A549 (cell line): ENCODE measurements around the gene MAPKAPK3.

ENCODE experiments used
- EP300 ChIP-seq, 2 experiments: fragments of >200 bp; sonication (Bioruptor Twin); formaldehyde crosslinking; IDR thresholded peaks; 2 replicates in 1 of 2; 3 replicates in 1 of 2; pipeline ENCODE4 v1.6.1; 2016 to 2017
- TF ChIP-seq, protein P1 (sequence below): fragments of >200 bp; sonication (Bioruptor Twin); formaldehyde crosslinking; IDR thresholded peaks from 3 replicates; pipeline ENCODE4 v1.5.1; 2016

DNA sequence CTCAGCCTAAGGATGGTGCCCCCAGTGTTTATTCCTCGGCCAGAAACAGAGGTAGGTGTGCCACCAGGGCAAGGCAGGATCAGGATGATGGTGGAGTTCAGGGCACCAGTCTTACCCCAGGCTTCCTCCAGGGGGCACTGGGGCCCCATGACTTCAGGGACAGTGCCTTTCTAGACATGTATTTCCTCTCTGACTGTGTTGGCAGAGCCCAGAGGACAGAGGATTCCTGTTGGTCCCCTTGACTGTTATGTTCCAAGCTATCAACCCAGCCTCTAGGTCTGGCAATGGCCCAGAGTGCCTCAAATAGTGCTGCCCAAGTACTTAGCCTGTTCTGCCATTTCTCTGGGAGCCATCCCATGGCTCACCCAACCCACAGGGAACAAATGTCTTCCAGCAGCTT lies 44.8 kb upstream of the MAPKAPK3 start:
- TF ChIP-seq, protein P1, sequence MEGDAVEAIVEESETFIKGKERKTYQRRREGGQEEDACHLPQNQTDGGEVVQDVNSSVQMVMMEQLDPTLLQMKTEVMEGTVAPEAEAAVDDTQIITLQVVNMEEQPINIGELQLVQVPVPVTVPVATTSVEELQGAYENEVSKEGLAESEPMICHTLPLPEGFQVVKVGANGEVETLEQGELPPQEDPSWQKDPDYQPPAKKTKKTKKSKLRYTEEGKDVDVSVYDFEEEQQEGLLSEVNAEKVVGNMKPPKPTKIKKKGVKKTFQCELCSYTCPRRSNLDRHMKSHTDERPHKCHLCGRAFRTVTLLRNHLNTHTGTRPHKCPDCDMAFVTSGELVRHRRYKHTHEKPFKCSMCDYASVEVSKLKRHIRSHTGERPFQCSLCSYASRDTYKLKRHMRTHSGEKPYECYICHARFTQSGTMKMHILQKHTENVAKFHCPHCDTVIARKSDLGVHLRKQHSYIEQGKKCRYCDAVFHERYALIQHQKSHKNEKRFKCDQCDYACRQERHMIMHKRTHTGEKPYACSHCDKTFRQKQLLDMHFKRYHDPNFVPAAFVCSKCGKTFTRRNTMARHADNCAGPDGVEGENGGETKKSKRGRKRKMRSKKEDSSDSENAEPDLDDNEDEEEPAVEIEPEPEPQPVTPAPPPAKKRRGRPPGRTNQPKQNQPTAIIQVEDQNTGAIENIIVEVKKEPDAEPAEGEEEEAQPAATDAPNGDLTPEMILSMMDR: peak; percentile 64
- no peak for TF ChIP-seq EP300 (IDR thresholded peaks at IDR 0.05)
